Peyer's patch (tissue), 4 donors: Measurements from ENCODE around the gene PALM3. TPM values are rescaled to one million over a fixed set of nuclear protein-coding genes. Genes with fewer than 3 reads are reported as not detected.
"Not testable (repeated sequence)": the region's sequence is repeated elsewhere in the genome, so short reads cannot be mapped to it uniquely, and the experiment has no call there.

Experiments used
- DNase-seq, 3 donors: peaks; one replicate each; pipeline ENCODE4 v3.0.0-alpha.2; 2017 to 2019
- H3K27ac ChIP-seq, 4 donors: fragments of 200-600 bp; sonication (generic); one replicate each; pipeline ENCODE4 v1.5.1; 2016 to 2019
- H3K27me3 ChIP-seq, 2 donors: fragments of 200-600 bp; sonication (generic); one replicate each; pipeline ENCODE4 v1.5.1; 2019
- H3K36me3 ChIP-seq, 3 donors: fragments of 200-600 bp; sonication (generic); one replicate each; pipeline ENCODE4 v1.5.1; 2016 to 2019
- H3K4me1 ChIP-seq, 4 donors: fragments of 200-600 bp; sonication (generic); one replicate each; pipeline ENCODE4 v1.5.1; 2016 to 2019
- H3K4me3 ChIP-seq, 4 donors: fragments of 200-600 bp; sonication (generic); 1 replicate in 3 of 4; 2 replicates in 1 of 4; pipeline ENCODE4 v1.5.1; 2016 to 2019; ENCODE audit warnings: mild to moderate bottlenecking in 1 of 4
- H3K9me3 ChIP-seq, 4 donors: fragments of 200-600 bp; sonication (generic); one replicate each; pipeline ENCODE4 v1.5.1; 2016 to 2019; ENCODE audit warnings: mild to moderate bottlenecking in 1 of 4
- CTCF ChIP-seq, 6 experiments: fragments of 450-650 bp in 4 of 6; fragments of 200-600 bp in 2 of 6; sonication (generic) in 1 of 6; IDR thresholded peaks; one replicate each; pipeline ENCODE4 v1.5.1; 2017 to 2019; ENCODE audit warnings: antibody characterized with exemption in 6 of 6, mild to moderate bottlenecking in 3 of 6, moderate library complexity in 1 of 6
- POLR2A ChIP-seq, 2 donors: fragments of 450-650 bp; IDR thresholded peaks; one replicate each; pipeline ENCODE4 v1.5.1; 2017; ENCODE audit warnings: antibody characterized with exemption in 2 of 2, mild to moderate bottlenecking in 2 of 2, moderate library complexity in 2 of 2
- total RNA-seq, 4 donors: library from RNA; depleted of rRNA; stranded (reverse); fragments of >200 nt; gene quantifications; one replicate each; pipeline ENCODE4 v1.1.0, GENCODE V29; 2016

The PALM3 gene
- total RNA-seq, 4 donors from 2014 or later, result 0.53 to 0.54 TPM; not detected in 2

GRCh38 chr19:14028901-14029300 is 33.0 kb downstream of the PALM3 start:
- Histone ChIP-seq H3K9me3 (no peaks in the 10 kb centered on the region), H3K4me3 (no peak overlapping the region), H3K4me1 (peaks cover 0 to 5% (median 2%) of the 10 kb centered on the region in 4 donors), H3K36me3 (no peaks in the 10 kb centered on the region), H3K27ac (no peak overlapping the region), H3K27me3 (no peaks in the 10 kb centered on the region)
- no peak for DNase-seq
- TF ChIP-seq CTCF (IDR thresholded peaks at IDR 0.05) (no peak), POLR2A (IDR thresholded peaks at IDR 0.05) (no peak)

GRCh38 chr19:14027856-14028450 is 33.9 kb downstream of the PALM3 start, which contains the start of gene RLN3:
Gene RLN3 (plus strand): TSS chr19:14028148. CDS start chr19:14028205, 57 bp downstream.
- Histone ChIP-seq H3K27me3 (no peaks in the 10 kb centered on the region), H3K4me3 (no peak within 1 kb of the TSS), H3K36me3 (no peaks in the 10 kb centered on the region), H3K4me1 (peaks cover 0 to 9% (median 2%) of the 10 kb centered on the region in 4 donors), H3K9me3 (no peaks in the 10 kb centered on the region), H3K27ac (no peak within 1 kb of the TSS)
- TF ChIP-seq POLR2A (IDR thresholded peaks at IDR 0.05) (no peak), CTCF (IDR thresholded peaks at IDR 0.05) (no peak)
- no peak for DNase-seq

- DNase-seq, H3K36me3 ChIP-seq, H3K27me3 ChIP-seq, H3K4me1 ChIP-seq, H3K4me3 ChIP-seq, H3K27ac ChIP-seq, H3K9me3 ChIP-seq: not testable (repeated sequence)
Observed at GRCh38 chr19:14026652-14027192, 35.2 kb downstream of the PALM3 start.

- no peaks in the 10 kb centered on the region for H3K27me3 ChIP-seq
- H3K36me3 ChIP-seq, result no peaks in the 10 kb centered on the region
- no peaks in the 10 kb centered on the region for H3K9me3 ChIP-seq
- H3K4me1 ChIP-seq, result peaks cover 0 to 9% (median 2%) of the 10 kb centered on the region in 4 donors
- peak overlapping the region in 2 of 4 donors; percentile 31 to 59 for H3K27ac ChIP-seq
- DNase-seq, result peak in 2 of 3 donors; percentile 71 to 72
- TF ChIP-seq CTCF (IDR thresholded peaks at IDR 0.05) (peak in 5 of 6 experiments; percentile 2 to 62 (median 51)), POLR2A (IDR thresholded peaks at IDR 0.05) (no peak)
- no peak overlapping the region for H3K4me3 ChIP-seq
Observed at GRCh38 chr19:14023404-14024235, 38.3 kb downstream of the PALM3 start.

GRCh38 chr19:14022469-14022868 is 39.4 kb downstream of the PALM3 start:
- no peak overlapping the region for H3K4me3 ChIP-seq

More at GRCh38 chr19:14022469-14022868, 39.4 kb downstream of the PALM3 start:
- H3K27me3 ChIP-seq, result no peaks in the 10 kb centered on the region
- no peak overlapping the region for H3K27ac ChIP-seq
- H3K36me3 ChIP-seq, result no peaks in the 10 kb centered on the region
- peaks cover 0 to 10% (median 7%) of the 10 kb centered on the region in 4 donors for H3K4me1 ChIP-seq
- TF ChIP-seq POLR2A (IDR thresholded peaks at IDR 0.05) (no peak), CTCF (IDR thresholded peaks at IDR 0.05) (no peak)
- no peaks in the 10 kb centered on the region for H3K9me3 ChIP-seq
- DNase-seq, result no peak
